Measurements from ENCODE around the gene UBXN4.

The UBXN4 gene

DNA sequence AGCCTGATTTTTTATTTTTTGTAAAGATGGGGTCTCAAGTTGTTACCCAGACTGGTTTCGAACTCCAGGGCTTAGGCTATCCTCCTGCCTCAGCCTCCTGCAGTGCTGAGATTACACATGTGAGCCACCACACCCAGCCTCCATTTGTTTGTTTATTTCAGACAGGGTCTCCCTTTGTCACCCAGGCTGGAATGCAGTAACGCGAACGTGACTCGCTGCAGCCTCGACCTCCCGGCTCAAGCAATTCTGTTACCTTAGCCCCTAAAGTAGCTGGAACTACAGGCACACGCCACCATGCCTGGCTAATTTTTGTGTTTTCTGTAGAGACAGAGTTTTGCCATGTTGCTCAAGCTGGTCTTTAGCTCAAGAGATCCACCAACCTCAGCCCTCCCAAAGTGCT, 27.2 kb downstream of the UBXN4 start:
- no peak for TF ChIP-seq CTCF (conservative IDR thresholded peaks at IDR 0.05)
- no peak overlapping the region for H3K27ac ChIP-seq

DNA sequence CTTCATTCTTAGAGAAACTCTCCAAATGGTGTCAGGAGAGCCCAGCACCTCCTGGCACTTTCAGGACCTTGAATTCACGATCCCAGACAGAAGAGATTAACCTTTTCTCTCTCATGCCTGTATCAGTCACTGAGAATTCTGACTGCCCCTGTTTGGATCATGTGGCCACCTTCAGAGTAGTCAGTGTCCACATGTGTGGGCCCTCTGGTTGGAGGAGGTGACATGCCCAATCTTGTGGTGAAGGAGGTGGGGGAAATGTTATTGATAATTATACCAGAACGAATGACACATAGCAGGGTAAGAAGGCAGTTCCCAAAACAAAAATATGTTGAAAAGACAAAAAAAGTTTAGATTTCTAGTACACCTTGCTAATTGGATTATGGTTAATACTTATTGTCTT, 31.7 kb downstream of the UBXN4 start:
- no peak overlapping the region for H3K27ac ChIP-seq
- TF ChIP-seq CTCF (conservative IDR thresholded peaks at IDR 0.05), result no peak

- TF ChIP-seq CTCF (conservative IDR thresholded peaks at IDR 0.05), result no peak
- H3K27ac ChIP-seq, result no peak overlapping the region
Observed at GRCh38 chr2:135773917-135774316, 32.3 kb downstream of the UBXN4 start.

- no peak for TF ChIP-seq CTCF (conservative IDR thresholded peaks at IDR 0.05)
- H3K27ac ChIP-seq, result no peak overlapping the region
Observed at GRCh38 chr2:135775420-135775819, 33.8 kb downstream of the UBXN4 start.

DNA sequence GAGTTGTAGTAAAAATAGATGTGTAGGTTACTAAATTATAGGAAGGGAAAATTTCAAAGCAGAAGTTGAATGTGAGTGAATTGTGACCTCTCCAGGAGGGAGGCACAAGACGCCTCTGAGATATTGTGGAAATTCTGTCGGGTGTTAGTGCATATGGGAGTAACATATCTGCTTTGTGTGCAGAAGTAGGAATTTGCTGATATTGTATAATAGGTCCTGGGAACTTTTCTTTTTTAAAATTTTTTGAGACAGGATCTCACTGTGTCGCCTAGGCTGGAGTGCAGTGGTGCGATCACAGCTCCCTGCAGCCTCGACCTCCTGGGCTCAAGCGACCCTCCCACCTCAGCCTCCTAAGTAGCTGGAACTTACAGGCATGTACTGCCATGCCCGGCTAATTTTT, 34.7 kb downstream of the UBXN4 start:
- TF ChIP-seq CTCF (conservative IDR thresholded peaks at IDR 0.05), result no peak
- H3K27ac ChIP-seq, result no peak overlapping the region

GRCh38 chr2:135782231-135782630, 40.6 kb downstream of the UBXN4 start:
- H3K27ac ChIP-seq, result no peak overlapping the region
- TF ChIP-seq CTCF (conservative IDR thresholded peaks at IDR 0.05), result no peak

- H3K27ac ChIP-seq, result no peak overlapping the region
Observed at GRCh38 chr2:135783439-135783838, 41.8 kb downstream of the UBXN4 start.

More at GRCh38 chr2:135783439-135783838, 41.8 kb downstream of the UBXN4 start:
- no peak for TF ChIP-seq CTCF (conservative IDR thresholded peaks at IDR 0.05)

Measured in VCaP (cell line).